Upper lobe of left lung (tissue), 6 donors: ENCODE results near the gene NECTIN2. TPM values are rescaled to one million over a fixed set of nuclear protein-coding genes. Genes with fewer than 3 reads are reported as not detected.
"Not testable (repeated sequence)": the region's sequence is repeated elsewhere in the genome, so short reads cannot be mapped to it uniquely, and the experiment has no call there.

Experiments
- ATAC-seq, 2 donors: fragments of 200-7000 bp; cut with Tn5 transposase; one replicate each; pipeline ENCODE4 v1.9.1; 2022; ENCODE audit warnings: mild to moderate bottlenecking in 2 of 2, moderate library complexity in 2 of 2; ENCODE audit not compliant: low FRiP score in 2 of 2
- DNase-seq, 2 donors: peaks; one replicate each; pipeline ENCODE4 v3.0.0-alpha.2; 2019 to 2020
- H3K27ac ChIP-seq, 4 donors: fragments of 200-600 bp; sonication (generic); one replicate each; pipeline ENCODE4 v1.5.1; 2016 to 2019
- H3K27me3 ChIP-seq, 4 donors: fragments of 200-600 bp; sonication (generic); one replicate each; pipeline ENCODE4 v1.5.1; 2017 to 2019
- H3K36me3 ChIP-seq, 4 donors: fragments of 200-600 bp; sonication (generic); one replicate each; pipeline ENCODE4 v1.5.1; 2016 to 2019
- H3K4me1 ChIP-seq, 4 donors: fragments of 200-600 bp; sonication (generic); one replicate each; pipeline ENCODE4 v1.5.1; 2018 to 2019
- H3K4me3 ChIP-seq, 4 donors: fragments of 200-600 bp; sonication (generic); one replicate each; pipeline ENCODE4 v1.5.1; 2017 to 2019; ENCODE audit warnings: mild to moderate bottlenecking in 2 of 4, moderate library complexity in 1 of 4
- H3K9me3 ChIP-seq, 4 donors: fragments of 200-600 bp; sonication (generic); one replicate each; pipeline ENCODE4 v1.5.1; 2018 to 2019
- EP300 ChIP-seq, 4 donors: sonication (generic); formaldehyde crosslinking; IDR thresholded peaks; one replicate each; pipeline ENCODE4 v1.5.1; 2017; ENCODE audit warnings: antibody characterized with exemption in 4 of 4, control low read depth in 2 of 4
- POLR2A ChIP-seq, 4 donors: fragments of 450-650 bp; IDR thresholded peaks; one replicate each; pipeline ENCODE4 v1.5.1; 2016 to 2017; ENCODE audit warnings: antibody characterized with exemption in 4 of 4, mild to moderate bottlenecking in 2 of 4
- POLR2AphosphoS5 ChIP-seq, 2 donors: sonication (generic); formaldehyde crosslinking; IDR thresholded peaks; one replicate each; pipeline ENCODE4 v1.5.1; 2017; ENCODE audit warnings: antibody characterized with exemption in 2 of 2
- WGBS, 2 donors: methylation state at CpG; one replicate each; pipeline ENCODE4 v1.1.5; 2017 to 2018; 5-methylcytosine and 5-hydroxymethylcytosine counted together
- total RNA-seq, 6 donors: library from RNA; depleted of rRNA in 4 of 6; stranded (reverse); fragments of >200 nt in 4 of 6; gene quantifications; one replicate each; pipeline versions ENCODE4 v1.1.0 to v1.2.1, GENCODE V29; 2016 to 2021
- TF ChIP-seq, protein P1 (sequence below), 6 experiments: fragments of 450-650 bp in 4 of 6; fragments of 200-600 bp in 2 of 6; sonication (generic) in 2 of 6; IDR thresholded peaks; one replicate each; pipeline ENCODE4 v1.5.1; 2016 to 2019; ENCODE audit warnings: antibody characterized with exemption in 6 of 6
- donor health status: DM: no; HTN: no; CAD: no; lungs with moderate emphysema.
- donor health status: DM: no; HTN: yes; CAD: no; lungs with severe emphysema.

NECTIN2 gene
- total RNA-seq, 6 donors from 2014 or later, result 52.2 to 152 (median 109) TPM

DNA sequence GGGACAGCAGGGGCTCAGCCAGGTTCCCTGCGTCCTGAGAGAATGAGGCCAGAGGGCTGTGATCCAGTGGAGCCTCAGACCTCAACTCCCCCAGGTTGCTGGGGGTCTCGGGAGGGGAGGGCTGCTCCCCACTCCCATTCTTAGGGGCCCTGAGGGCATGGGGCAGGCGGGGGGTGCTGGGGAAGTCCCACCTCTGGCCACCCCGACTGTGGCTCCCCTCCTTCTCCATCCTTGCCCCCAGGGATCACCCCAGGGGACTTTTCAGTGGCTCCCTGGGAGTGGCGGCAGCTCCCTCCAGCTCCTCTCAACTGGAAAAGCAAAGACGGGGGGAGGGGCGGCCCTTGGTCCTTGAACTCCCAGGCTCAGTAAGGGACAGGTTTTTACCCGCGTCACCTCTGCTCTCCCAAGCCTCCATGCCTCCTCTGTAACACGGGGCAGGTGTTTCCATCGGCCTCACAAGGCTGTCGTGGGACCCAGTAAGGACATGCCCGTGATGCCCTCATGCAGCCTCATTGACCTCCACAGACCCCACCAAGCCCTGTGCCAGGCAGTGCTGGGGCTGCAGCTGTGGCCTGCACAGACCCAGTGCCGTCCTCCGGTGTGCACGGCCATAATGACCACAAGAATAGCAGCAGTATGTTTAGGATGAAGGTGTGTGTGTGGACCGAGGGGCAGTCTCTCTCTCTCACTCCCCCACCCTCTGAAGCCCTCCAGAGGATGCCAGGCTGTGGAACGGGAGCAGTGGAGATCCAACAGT lies 33.4 kb downstream of the NECTIN2 start:
- no peaks in the 10 kb centered on the region for H3K9me3 ChIP-seq
- TF ChIP-seq EP300 (IDR thresholded peaks at IDR 0.05) (no peak), POLR2A (IDR thresholded peaks at IDR 0.05) (no peak), POLR2AphosphoS5 (IDR thresholded peaks at IDR 0.05) (no peak)
- TF ChIP-seq, protein P1, sequence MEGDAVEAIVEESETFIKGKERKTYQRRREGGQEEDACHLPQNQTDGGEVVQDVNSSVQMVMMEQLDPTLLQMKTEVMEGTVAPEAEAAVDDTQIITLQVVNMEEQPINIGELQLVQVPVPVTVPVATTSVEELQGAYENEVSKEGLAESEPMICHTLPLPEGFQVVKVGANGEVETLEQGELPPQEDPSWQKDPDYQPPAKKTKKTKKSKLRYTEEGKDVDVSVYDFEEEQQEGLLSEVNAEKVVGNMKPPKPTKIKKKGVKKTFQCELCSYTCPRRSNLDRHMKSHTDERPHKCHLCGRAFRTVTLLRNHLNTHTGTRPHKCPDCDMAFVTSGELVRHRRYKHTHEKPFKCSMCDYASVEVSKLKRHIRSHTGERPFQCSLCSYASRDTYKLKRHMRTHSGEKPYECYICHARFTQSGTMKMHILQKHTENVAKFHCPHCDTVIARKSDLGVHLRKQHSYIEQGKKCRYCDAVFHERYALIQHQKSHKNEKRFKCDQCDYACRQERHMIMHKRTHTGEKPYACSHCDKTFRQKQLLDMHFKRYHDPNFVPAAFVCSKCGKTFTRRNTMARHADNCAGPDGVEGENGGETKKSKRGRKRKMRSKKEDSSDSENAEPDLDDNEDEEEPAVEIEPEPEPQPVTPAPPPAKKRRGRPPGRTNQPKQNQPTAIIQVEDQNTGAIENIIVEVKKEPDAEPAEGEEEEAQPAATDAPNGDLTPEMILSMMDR (IDR thresholded peaks at IDR 0.05), result no peak
- no peaks in the 10 kb centered on the region for H3K27me3 ChIP-seq
- H3K4me3 ChIP-seq, result no peak overlapping the region
- peaks cover 0 to 5% (median 0%) of the 10 kb centered on the region in 4 donors for H3K4me1 ChIP-seq
- DNase-seq, result no peak
- H3K27ac ChIP-seq, result peak overlapping the region; percentile 17 to 58 (median 36)
- H3K36me3 ChIP-seq, result peaks cover 12 to 66% (median 44%) of the 10 kb centered on the region in 4 donors
- 72 to 79% methylated on average over 9 to 16 of the region's 18 CpGs for WGBS, 2 donors
- no peak for ATAC-seq

- WGBS, 2 donors, result 90 to 92% methylated on average over 15 of the region's 15 CpGs
- TF ChIP-seq POLR2A (IDR thresholded peaks at IDR 0.05) (no peak), EP300 (IDR thresholded peaks at IDR 0.05) (no peak), POLR2AphosphoS5 (IDR thresholded peaks at IDR 0.05) (no peak)
- TF ChIP-seq, protein P1 (IDR thresholded peaks at IDR 0.05), result no peak
- Histone ChIP-seq H3K27ac (no peak overlapping the region), H3K36me3 (peaks cover 4 to 61% (median 39%) of the 10 kb centered on the region in 4 donors), H3K27me3 (no peaks in the 10 kb centered on the region), H3K4me3 (no peak overlapping the region), H3K4me1 (peaks cover 0 to 5% (median 0%) of the 10 kb centered on the region in 4 donors), H3K9me3 (no peaks in the 10 kb centered on the region)
- ATAC-seq, result no peak
- no peak for DNase-seq
Measured at GRCh38 chr19:44882063-44882462, 36.0 kb downstream of the NECTIN2 start.

DNA sequence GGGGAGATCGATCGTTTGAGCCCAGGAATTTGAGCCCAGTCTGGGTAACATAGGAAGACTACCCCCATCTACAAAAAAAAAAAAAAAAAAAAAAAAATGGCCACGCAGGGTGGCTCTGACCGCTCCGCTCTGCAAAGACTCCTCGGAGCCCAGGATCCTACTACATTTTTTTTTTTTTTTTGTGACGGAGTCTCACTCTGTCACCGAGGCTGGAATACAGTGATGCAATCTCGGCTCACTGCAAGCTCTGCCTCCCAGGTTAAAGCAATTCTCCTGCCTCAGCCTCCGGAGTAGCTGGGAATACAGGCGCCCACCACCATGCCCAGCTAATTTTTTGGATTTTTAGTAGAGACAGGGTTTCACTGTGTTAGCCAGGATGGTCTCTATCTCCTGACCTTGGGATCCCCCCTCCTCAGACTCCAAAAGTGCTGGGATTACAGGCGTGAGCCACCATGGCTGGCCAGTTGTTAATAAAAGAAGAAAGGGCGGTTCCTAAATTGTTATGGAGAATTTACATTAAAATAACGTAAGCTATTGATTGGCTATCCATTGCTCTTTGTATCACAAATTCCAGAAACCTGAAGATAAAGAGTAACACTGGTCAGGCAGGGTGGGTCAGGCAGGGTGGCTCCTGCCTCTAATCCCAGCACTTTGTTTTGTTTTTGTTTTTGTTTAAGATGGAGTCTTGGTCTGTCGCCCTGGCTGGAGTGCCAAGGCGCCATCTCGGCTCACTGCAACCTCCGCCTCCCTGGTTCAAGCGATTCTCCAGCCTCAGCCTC lies 36.7 kb downstream of the NECTIN2 start:
- H3K27me3 ChIP-seq, H3K27ac ChIP-seq, ATAC-seq, DNase-seq, H3K4me1 ChIP-seq, H3K4me3 ChIP-seq, H3K9me3 ChIP-seq: not testable (repeated sequence)
- peaks cover 0 to 61% (median 44%) of the 10 kb centered on the region in 4 donors for H3K36me3 ChIP-seq
- 93 to 95% methylated on average over 19 of the region's 19 CpGs for WGBS, 2 donors

DNA sequence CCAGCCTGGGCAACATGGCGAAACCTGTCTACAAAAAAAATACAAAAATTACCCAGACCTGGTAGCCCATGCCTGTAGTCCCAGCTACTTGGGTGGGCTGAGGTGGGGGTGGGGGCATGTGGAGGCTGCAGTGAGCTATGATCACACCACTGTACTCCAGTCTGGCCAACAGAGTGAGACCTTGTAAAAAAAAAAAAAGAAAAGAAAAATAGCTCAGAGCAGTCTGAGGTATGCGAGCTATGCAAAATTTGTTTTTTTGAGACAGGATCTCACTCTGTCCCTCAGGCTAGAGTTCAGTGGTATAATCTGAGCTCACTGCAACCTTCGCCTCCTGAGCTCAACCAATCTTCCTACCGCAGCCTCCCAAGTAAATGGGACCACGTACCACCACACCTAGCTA lies 37.8 kb downstream of the NECTIN2 start:
- Histone ChIP-seq H3K4me1 (peaks cover 0 to 5% (median 0%) of the 10 kb centered on the region in 4 donors), H3K9me3 (no peaks in the 10 kb centered on the region), H3K27ac (no peak overlapping the region), H3K27me3 (no peaks in the 10 kb centered on the region), H3K4me3 (no peak overlapping the region), H3K36me3 (peaks cover 0 to 60% (median 42%) of the 10 kb centered on the region in 4 donors)
- ATAC-seq (no peak), DNase-seq (no peak)
- no peak for TF ChIP-seq EP300 (IDR thresholded peaks at IDR 0.05)
- no peak for TF ChIP-seq POLR2A (IDR thresholded peaks at IDR 0.05)
- TF ChIP-seq POLR2AphosphoS5 (IDR thresholded peaks at IDR 0.05), result no peak
- TF ChIP-seq, protein P1 (IDR thresholded peaks at IDR 0.05), result no peak
- 94% methylated on average over 5 of the region's 5 CpGs for WGBS, 2 donors

DNA sequence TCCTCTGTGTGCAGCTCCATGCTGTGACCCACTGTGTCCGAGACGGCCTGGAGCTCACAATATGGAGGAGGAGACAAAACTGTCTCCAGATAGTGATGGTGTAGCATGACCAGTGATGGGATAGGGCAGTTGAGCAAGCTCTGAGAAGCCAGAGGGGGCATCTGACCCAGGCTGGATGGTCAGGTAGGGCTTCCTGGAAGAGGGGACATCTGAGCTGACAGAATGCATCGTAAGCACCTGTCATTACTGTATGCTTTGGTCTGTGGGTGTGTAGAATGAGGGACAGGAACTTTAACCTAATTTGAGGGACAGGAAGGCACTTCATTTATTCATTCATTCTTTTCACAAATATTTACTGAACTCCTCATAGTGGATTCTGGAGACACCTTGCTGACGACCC lies 38.5 kb downstream of the NECTIN2 start:
- Histone ChIP-seq H3K4me3 (no peak overlapping the region), H3K27ac (no peak overlapping the region), H3K27me3 (no peaks in the 10 kb centered on the region), H3K36me3 (peaks cover 0 to 57% (median 42%) of the 10 kb centered on the region in 4 donors), H3K9me3 (no peaks in the 10 kb centered on the region), H3K4me1 (peaks cover 1 to 6% (median 2%) of the 10 kb centered on the region in 4 donors)
- no peak for DNase-seq
- WGBS, 2 donors, result 79 to 86% methylated on average over 4 of the region's 4 CpGs
- TF ChIP-seq POLR2A (IDR thresholded peaks at IDR 0.05) (no peak), POLR2AphosphoS5 (IDR thresholded peaks at IDR 0.05) (no peak), EP300 (IDR thresholded peaks at IDR 0.05) (no peak)
- TF ChIP-seq, protein P1 (IDR thresholded peaks at IDR 0.05), result no peak
- ATAC-seq, result no peak
